ENCODE results near the gene CCHCR1.

Gene CCHCR1

GRCh38 chr6:31171931-31172905 lies 14.6 kb upstream of the CCHCR1 start:
- no peak for ATAC-seq
- TF ChIP-seq OSR1 (CRISPR knock-in tag; IDR thresholded peaks at IDR 0.05), result no peak
- no peak for TF ChIP-seq SNAI2 (CRISPR knock-in tag; IDR thresholded peaks at IDR 0.05)
- TF ChIP-seq ZNF565 (CRISPR knock-in tag; conservative IDR thresholded peaks at IDR 0.05; ENCODE audit: low read depth), result no peak
- no peak for TF ChIP-seq ZNF70 (CRISPR knock-in tag; IDR thresholded peaks at IDR 0.05)
- no peak for TF ChIP-seq CREB5 (CRISPR knock-in tag; IDR thresholded peaks at IDR 0.05; ENCODE audit: low read depth)
- TF ChIP-seq CSDC2 (CRISPR knock-in tag; IDR thresholded peaks at IDR 0.05), result no peak
- TF ChIP-seq ZFP3 (CRISPR knock-in tag; IDR thresholded peaks at IDR 0.05), result no peak
- TF ChIP-seq, protein P1, sequence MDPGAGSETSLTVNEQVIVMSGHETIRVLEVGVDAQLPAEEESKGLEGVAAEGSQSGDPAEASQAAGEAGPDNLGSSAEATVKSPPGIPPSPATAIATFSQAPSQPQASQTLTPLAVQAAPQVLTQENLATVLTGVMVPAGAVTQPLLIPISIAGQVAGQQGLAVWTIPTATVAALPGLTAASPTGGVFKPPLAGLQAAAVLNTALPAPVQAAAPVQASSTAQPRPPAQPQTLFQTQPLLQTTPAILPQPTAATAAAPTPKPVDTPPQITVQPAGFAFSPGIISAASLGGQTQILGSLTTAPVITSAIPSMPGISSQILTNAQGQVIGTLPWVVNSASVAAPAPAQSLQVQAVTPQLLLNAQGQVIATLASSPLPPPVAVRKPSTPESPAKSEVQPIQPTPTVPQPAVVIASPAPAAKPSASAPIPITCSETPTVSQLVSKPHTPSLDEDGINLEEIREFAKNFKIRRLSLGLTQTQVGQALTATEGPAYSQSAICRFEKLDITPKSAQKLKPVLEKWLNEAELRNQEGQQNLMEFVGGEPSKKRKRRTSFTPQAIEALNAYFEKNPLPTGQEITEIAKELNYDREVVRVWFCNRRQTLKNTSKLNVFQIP (CRISPR knock-in tag; IDR thresholded peaks at IDR 0.05; ENCODE audit: borderline replicate concordance, low read depth), result no peak
- no peak for TF ChIP-seq TOX (CRISPR knock-in tag; IDR thresholded peaks at IDR 0.05; ENCODE audit: borderline replicate concordance)
- TF ChIP-seq ESRRG (CRISPR knock-in tag; IDR thresholded peaks at IDR 0.05), result no peak
- no peak for TF ChIP-seq ZNF8 (CRISPR knock-in tag; IDR thresholded peaks at IDR 0.05)
- TF ChIP-seq, protein P2, sequence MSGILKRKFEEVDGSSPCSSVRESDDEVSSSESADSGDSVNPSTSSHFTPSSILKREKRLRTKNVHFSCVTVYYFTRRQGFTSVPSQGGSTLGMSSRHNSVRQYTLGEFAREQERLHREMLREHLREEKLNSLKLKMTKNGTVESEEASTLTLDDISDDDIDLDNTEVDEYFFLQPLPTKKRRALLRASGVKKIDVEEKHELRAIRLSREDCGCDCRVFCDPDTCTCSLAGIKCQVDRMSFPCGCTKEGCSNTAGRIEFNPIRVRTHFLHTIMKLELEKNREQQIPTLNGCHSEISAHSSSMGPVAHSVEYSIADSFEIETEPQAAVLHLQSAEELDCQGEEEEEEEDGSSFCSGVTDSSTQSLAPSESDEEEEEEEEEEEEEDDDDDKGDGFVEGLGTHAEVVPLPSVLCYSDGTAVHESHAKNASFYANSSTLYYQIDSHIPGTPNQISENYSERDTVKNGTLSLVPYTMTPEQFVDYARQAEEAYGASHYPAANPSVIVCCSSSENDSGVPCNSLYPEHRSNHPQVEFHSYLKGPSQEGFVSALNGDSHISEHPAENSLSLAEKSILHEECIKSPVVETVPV (CRISPR knock-in tag; IDR thresholded peaks at IDR 0.05), result no peak
- TF ChIP-seq RARB (CRISPR knock-in tag; IDR thresholded peaks at IDR 0.05), result no peak
- TF ChIP-seq PPARA (CRISPR knock-in tag; IDR thresholded peaks at IDR 0.05; ENCODE audit: borderline replicate concordance), result no peak
- no peak for TF ChIP-seq ISL1 (CRISPR knock-in tag; IDR thresholded peaks at IDR 0.05)
- no peak for TF ChIP-seq TCF4 (CRISPR knock-in tag; IDR thresholded peaks at IDR 0.05; ENCODE audit: borderline replicate concordance)

GRCh38 chr6:31170987-31171671 lies 13.5 kb upstream of the CCHCR1 start:
- TF ChIP-seq ZNF565 (CRISPR knock-in tag; conservative IDR thresholded peaks at IDR 0.05; ENCODE audit: low read depth) (no peak), GLIS3 (CRISPR knock-in tag; IDR thresholded peaks at IDR 0.05) (no peak), OSR1 (CRISPR knock-in tag; IDR thresholded peaks at IDR 0.05) (no peak), ZNF70 (CRISPR knock-in tag; IDR thresholded peaks at IDR 0.05) (no peak), ISL1 (CRISPR knock-in tag; IDR thresholded peaks at IDR 0.05) (no peak), CSDC2 (CRISPR knock-in tag; IDR thresholded peaks at IDR 0.05) (no peak), TOX (CRISPR knock-in tag; IDR thresholded peaks at IDR 0.05; ENCODE audit: borderline replicate concordance) (no peak), TSHZ2 (CRISPR knock-in tag; IDR thresholded peaks at IDR 0.05) (no peak), BACH2 (CRISPR knock-in tag; IDR thresholded peaks at IDR 0.05; ENCODE audit: borderline replicate concordance) (no peak), RARB (CRISPR knock-in tag; IDR thresholded peaks at IDR 0.05) (no peak), ZFP30 (CRISPR knock-in tag; IDR thresholded peaks at IDR 0.05) (no peak), ZNF8 (CRISPR knock-in tag; IDR thresholded peaks at IDR 0.05) (no peak), ZC3H10 (CRISPR knock-in tag; IDR thresholded peaks at IDR 0.05) (no peak), ESRRG (CRISPR knock-in tag; IDR thresholded peaks at IDR 0.05) (no peak), ARNTL (CRISPR knock-in tag; IDR thresholded peaks at IDR 0.05; ENCODE audit: borderline replicate concordance, low read depth) (no peak), CREB5 (CRISPR knock-in tag; IDR thresholded peaks at IDR 0.05; ENCODE audit: low read depth) (no peak), ZFP3 (CRISPR knock-in tag; IDR thresholded peaks at IDR 0.05) (no peak)
- TF ChIP-seq, protein P2 (CRISPR knock-in tag; IDR thresholded peaks at IDR 0.05), result no peak
- TF ChIP-seq, protein P1 (CRISPR knock-in tag; IDR thresholded peaks at IDR 0.05; ENCODE audit: borderline replicate concordance, low read depth), result no peak

More at GRCh38 chr6:31170987-31171671, 13.5 kb upstream of the CCHCR1 start:
- ATAC-seq, result no peak
